ENCODE data around the gene GLTP. TPM values are rescaled to one million over a fixed set of nuclear protein-coding genes. Genes with fewer than 3 reads are reported as not detected.

Gene GLTP
- total and polyA plus RNA-seq, 2 donors from 2014 or later, result 45.9 to 56.4 TPM

GRCh38 chr12:109925185-109925840 is 45.0 kb upstream of the GLTP start:
- intact Hi-C loops (cut with DNase I), result no loop called here
- Histone ChIP-seq H3K27ac (ENCODE audit: low read depth in 2 of 2, low read length in 2 of 2) (no peak overlapping the region), H3K9ac (ENCODE audit: low read length in 3 of 3) (no peak overlapping the region), H3K27me3 (ENCODE audit: control insufficient read depth, insufficient read depth, low read length) (no peaks in the 10 kb centered on the region), H3K4me1 (ENCODE audit: control insufficient read depth in 2 of 3, insufficient read depth in 2 of 3, low read depth in 1 of 3, low read length in 3 of 3) (no peaks in the 10 kb centered on the region), H3K36me3 (ENCODE audit: control insufficient read depth in 2 of 3, insufficient read depth in 3 of 3, low read length in 3 of 3) (peaks cover 0 to 2% (median 0%) of the 10 kb centered on the region in 3 donors), H3K9me3 (ENCODE audit: control insufficient read depth in 2 of 3, insufficient read depth in 1 of 3, low read length in 3 of 3) (no peaks in the 10 kb centered on the region), H3K4me3 (ENCODE audit: low read length in 3 of 3) (no peak overlapping the region)
- peak in 4 of 5 donors; percentile 81 to 87 (median 85) for DNase-seq
- FAIRE-seq, result no peak
- TF ChIP-seq, protein P1, sequence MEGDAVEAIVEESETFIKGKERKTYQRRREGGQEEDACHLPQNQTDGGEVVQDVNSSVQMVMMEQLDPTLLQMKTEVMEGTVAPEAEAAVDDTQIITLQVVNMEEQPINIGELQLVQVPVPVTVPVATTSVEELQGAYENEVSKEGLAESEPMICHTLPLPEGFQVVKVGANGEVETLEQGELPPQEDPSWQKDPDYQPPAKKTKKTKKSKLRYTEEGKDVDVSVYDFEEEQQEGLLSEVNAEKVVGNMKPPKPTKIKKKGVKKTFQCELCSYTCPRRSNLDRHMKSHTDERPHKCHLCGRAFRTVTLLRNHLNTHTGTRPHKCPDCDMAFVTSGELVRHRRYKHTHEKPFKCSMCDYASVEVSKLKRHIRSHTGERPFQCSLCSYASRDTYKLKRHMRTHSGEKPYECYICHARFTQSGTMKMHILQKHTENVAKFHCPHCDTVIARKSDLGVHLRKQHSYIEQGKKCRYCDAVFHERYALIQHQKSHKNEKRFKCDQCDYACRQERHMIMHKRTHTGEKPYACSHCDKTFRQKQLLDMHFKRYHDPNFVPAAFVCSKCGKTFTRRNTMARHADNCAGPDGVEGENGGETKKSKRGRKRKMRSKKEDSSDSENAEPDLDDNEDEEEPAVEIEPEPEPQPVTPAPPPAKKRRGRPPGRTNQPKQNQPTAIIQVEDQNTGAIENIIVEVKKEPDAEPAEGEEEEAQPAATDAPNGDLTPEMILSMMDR (IDR thresholded peaks at IDR 0.05; ENCODE audit: borderline replicate concordance, extremely low read depth, insufficient read depth), result no peak

DNA sequence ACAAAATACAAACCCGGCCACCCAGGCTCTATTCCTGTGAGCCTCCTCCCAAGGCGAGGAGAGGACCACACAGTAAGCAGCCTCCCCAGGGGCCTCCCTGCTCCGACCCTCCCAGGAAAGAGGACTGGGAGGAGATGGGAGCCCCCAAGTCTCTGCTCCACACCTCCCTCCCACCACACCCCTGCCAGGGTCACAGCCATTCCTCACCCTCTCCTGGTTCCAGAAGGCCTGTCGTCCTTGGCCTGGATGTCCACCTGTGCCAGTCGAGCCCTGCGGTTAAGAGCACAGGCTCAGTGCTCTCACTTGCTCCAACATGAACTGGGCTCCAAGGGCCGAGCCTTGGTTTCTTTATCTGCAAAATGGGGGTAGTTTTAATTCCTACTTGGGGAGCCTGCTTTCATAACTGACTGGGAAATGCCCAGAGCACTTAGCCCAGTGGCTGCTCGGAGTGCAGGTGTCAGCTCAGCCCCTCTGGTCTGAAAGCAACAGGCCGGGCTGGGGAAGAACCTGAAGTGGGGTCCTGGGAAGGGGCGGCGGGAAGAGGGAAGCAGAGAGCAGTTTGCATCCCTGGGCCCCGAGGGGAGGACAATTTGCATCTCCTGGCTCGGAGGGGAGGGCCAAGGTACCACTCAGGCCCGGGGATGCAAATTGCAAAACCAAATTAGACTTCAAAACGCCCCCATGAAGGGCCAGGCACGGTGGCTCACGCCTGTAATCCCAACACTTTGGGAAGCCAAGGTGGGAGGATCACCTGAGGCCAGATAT is 43.3 kb upstream of the GLTP start:
- Histone ChIP-seq H3K4me1 (ENCODE audit: control insufficient read depth in 2 of 3, insufficient read depth in 2 of 3, low read depth in 1 of 3, low read length in 3 of 3) (no peaks in the 10 kb centered on the region), H3K27me3 (ENCODE audit: control insufficient read depth, insufficient read depth, low read length) (no peaks in the 10 kb centered on the region), H3K4me3 (ENCODE audit: low read length in 3 of 3) (no peak overlapping the region), H3K36me3 (ENCODE audit: control insufficient read depth in 2 of 3, insufficient read depth in 3 of 3, low read length in 3 of 3) (peaks cover 0 to 5% (median 2%) of the 10 kb centered on the region in 3 donors), H3K9ac (ENCODE audit: low read length in 3 of 3) (no peak overlapping the region), H3K9me3 (ENCODE audit: control insufficient read depth in 2 of 3, insufficient read depth in 1 of 3, low read length in 3 of 3) (no peaks in the 10 kb centered on the region), H3K27ac (ENCODE audit: low read depth in 2 of 2, low read length in 2 of 2) (no peak overlapping the region)
- TF ChIP-seq, protein P1 (IDR thresholded peaks at IDR 0.05; ENCODE audit: borderline replicate concordance, extremely low read depth, insufficient read depth), result no peak
- FAIRE-seq (no peak), DNase-seq (no peak)
- intact Hi-C loops (cut with DNase I), result no loop called here

- no peaks in the 10 kb centered on the region for H3K9me3 ChIP-seq (ENCODE audit: control insufficient read depth in 2 of 3, insufficient read depth in 1 of 3, low read length in 3 of 3)
- peaks cover 0 to 5% (median 2%) of the 10 kb centered on the region in 3 donors for H3K36me3 ChIP-seq (ENCODE audit: control insufficient read depth in 2 of 3, insufficient read depth in 3 of 3, low read length in 3 of 3)
- DNase-seq (no peak), FAIRE-seq (no peak)
- H3K9ac ChIP-seq (ENCODE audit: low read length in 3 of 3), result no peak overlapping the region
- no peak overlapping the region for H3K27ac ChIP-seq (ENCODE audit: low read depth in 2 of 2, low read length in 2 of 2)
- H3K4me1 ChIP-seq (ENCODE audit: control insufficient read depth in 2 of 3, insufficient read depth in 2 of 3, low read depth in 1 of 3, low read length in 3 of 3), result no peaks in the 10 kb centered on the region
- TF ChIP-seq, protein P1 (IDR thresholded peaks at IDR 0.05; ENCODE audit: borderline replicate concordance, extremely low read depth, insufficient read depth), result no peak
- no peaks in the 10 kb centered on the region for H3K27me3 ChIP-seq (ENCODE audit: control insufficient read depth, insufficient read depth, low read length)
- intact Hi-C loops (cut with DNase I), result no loop called here
- no peak overlapping the region for H3K4me3 ChIP-seq (ENCODE audit: low read length in 3 of 3)
These were observed 42.7 kb upstream of the GLTP start for GRCh38 chr12:109923038-109923437.

All from kidney (tissue), 14 donors.